ENCODE data around the gene APOL2.
"Not testable (repeated sequence)": the region's sequence is repeated elsewhere in the genome, so short reads cannot be mapped to it uniquely, and the experiment has no call there.

APOL2 gene

DNA sequence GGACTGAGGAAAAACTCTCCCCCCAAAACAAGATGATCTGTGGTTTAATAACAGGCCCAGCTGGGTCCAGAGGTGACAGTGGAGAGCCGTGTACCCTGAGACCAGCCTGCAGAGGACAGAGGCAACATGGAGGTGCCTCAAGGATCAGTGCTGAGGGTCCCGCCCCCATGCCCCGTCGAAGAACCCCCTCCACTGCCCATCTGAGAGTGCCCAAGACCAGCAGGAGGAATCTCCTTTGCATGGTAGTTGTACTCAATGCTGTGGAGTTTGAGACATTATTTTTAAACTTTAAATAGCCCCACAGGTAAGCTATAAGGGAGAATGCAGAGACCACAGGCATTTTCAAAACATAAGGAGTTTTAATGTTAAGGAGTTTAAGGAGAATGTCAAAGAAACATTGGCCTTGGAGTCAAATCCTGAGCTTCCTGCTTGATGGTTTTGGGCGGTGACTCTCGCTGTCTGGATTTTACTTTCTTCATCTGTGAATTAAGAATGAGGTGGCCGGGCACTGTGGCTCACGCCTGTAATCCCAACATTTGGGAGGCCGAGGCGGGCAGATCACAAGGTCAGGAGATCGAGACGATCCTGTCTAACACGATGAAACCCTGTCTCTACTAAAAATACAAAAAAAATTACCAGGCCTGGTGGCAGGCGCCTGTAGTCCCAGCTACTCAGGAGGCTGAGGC lies 20.4 kb upstream of the APOL2 start:
- TF ChIP-seq, protein P1, sequence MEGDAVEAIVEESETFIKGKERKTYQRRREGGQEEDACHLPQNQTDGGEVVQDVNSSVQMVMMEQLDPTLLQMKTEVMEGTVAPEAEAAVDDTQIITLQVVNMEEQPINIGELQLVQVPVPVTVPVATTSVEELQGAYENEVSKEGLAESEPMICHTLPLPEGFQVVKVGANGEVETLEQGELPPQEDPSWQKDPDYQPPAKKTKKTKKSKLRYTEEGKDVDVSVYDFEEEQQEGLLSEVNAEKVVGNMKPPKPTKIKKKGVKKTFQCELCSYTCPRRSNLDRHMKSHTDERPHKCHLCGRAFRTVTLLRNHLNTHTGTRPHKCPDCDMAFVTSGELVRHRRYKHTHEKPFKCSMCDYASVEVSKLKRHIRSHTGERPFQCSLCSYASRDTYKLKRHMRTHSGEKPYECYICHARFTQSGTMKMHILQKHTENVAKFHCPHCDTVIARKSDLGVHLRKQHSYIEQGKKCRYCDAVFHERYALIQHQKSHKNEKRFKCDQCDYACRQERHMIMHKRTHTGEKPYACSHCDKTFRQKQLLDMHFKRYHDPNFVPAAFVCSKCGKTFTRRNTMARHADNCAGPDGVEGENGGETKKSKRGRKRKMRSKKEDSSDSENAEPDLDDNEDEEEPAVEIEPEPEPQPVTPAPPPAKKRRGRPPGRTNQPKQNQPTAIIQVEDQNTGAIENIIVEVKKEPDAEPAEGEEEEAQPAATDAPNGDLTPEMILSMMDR (conservative IDR thresholded peaks at IDR 0.05; ENCODE audit: control insufficient read depth, insufficient read depth, low read depth, low read length) = no peak

DNA sequence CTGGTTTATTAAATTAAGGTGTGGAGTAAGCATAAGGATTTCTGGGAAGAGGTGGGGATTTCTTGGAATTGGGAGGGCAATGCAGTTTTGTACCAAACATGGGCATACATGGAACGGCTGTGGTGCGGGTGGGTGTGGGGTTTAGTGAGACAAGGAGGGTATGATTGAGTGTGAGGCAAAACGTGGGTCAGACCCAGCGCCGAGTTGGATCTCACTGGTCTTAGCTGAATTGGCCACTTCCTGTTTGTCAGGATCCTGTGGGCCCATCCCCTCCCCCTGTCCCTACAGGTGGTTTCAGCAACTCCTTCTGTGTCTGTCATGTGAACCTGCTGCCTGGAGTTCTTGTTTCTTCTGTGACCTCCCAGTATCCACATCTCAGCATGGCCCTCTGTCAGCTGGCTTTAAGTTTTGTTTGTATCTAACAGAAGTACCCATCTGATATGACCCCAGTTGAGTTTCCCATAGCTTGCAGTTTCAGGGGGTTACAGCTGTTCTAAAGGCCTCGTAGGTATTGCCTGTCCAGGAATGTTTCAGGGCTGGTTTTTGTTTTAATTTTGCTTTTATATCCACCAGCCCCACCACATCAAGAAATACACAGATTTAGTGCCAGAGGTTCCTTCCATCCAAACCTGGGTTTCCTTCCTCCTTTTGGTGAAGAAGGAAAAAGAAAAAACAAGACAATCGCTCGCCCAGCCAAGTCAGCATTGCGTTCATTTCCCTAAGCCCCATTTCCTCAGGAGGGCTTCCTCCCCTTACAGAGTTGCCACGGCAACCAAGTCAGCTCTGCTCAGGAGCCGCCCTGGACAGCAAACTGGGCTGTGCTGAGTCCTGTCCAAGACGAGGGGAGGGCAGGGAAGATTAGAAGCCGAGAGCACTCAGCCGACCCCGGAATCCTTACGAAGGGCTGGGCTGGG lies 19.6 kb upstream of the APOL2 start:
- no peak overlapping the region for H3K4me3 ChIP-seq (ENCODE audit: control insufficient read depth, low read depth, low read length)
- DNase-seq (ENCODE audit: low read depth) = peak; percentile 49
- TF ChIP-seq, protein P1 (conservative IDR thresholded peaks at IDR 0.05; ENCODE audit: control insufficient read depth, insufficient read depth, low read depth, low read length) = no peak

More for the DNA sequence above, 20.4 kb upstream of the APOL2 start:
- DNase-seq (ENCODE audit: low read depth) = no peak
- no peak overlapping the region for H3K4me3 ChIP-seq (ENCODE audit: control insufficient read depth, low read depth, low read length)

DNA sequence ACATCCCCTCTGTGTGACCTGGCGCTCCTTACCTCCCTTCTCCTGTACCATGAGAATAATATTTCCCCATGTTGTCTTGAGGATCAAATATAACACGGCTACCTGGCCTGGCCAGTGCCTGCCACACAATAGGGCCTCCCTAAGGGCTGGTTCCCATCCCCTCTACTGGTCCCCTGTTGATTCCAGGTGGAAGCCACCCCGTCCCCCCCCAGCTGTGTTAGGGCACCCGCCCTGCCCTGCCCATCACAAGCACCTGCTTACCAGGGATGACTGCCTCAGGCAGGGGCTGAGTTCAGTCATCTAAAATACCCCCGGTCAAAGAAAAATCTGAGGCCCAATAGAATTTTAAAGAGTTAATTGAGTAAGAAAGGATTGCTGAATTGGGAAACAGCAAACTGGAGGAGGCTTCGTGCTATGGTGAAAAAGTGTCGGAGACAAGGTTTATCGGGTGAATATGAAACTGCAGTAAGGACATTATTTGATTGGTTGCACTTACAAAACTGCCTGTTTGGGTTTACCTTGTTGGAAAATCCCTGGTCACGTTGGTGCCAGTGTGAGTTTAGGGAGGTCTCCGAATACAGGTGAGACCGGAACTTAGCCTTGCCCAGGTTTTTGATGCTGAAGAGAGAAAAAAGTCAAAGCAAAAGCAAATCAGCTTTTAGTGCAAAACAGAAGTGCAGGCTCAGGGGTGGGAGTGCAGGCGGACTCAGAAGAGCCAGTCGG lies 18.8 kb upstream of the APOL2 start:
- DNase-seq (ENCODE audit: low read depth) = no peak
- no peak overlapping the region for H3K4me3 ChIP-seq (ENCODE audit: control insufficient read depth, low read depth, low read length)
- TF ChIP-seq, protein P1 (conservative IDR thresholded peaks at IDR 0.05; ENCODE audit: control insufficient read depth, insufficient read depth, low read depth, low read length) = no peak

DNA sequence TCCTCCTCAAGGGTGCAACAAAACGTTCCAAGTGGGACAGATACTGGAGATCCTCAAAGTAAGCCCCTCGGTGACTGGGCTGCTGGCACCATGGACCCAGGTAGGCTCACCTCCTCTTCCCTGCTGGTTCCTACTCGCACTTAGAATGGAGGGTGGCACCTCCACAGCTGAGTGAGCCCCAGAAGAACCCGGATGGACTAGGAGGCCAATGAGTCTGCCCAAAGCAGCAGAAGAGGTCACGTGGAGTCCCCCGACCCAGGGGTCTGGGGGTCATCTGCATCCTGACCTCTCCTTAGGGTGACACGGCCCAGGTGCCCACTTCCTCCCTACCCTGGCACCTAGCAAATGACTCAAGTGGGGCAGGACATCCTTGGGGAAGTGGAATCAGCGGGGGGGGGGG lies 18.0 kb upstream of the APOL2 start:
- no peak overlapping the region for H3K4me3 ChIP-seq (ENCODE audit: control insufficient read depth, low read depth, low read length)
- DNase-seq (ENCODE audit: low read depth) = no peak
- TF ChIP-seq, protein P1 (conservative IDR thresholded peaks at IDR 0.05; ENCODE audit: control insufficient read depth, insufficient read depth, low read depth, low read length) = no peak

DNA sequence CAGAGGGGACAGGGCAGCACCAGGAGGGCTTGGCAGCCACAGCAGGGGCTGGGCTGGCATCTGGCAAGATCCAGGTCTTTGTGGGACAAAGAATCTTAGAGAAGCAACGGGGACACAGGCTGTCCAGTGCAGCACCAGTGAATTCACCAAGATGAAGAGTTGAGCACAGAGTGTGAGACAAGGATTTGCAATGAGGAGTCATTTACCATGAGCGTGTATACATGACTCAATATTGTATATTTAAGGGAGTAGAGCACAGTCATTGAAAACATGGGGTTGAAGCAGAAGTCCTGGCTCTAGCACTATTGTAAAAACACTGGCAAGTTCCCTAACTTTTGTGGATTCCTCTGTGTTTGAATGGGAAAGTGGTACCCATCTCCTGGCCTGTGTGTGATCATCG lies 17.2 kb upstream of the APOL2 start:
- TF ChIP-seq, protein P1 (conservative IDR thresholded peaks at IDR 0.05; ENCODE audit: control insufficient read depth, insufficient read depth, low read depth, low read length) = no peak
- no peak for DNase-seq (ENCODE audit: low read depth)
- H3K4me3 ChIP-seq (ENCODE audit: control insufficient read depth, low read depth, low read length) = no peak overlapping the region

DNA sequence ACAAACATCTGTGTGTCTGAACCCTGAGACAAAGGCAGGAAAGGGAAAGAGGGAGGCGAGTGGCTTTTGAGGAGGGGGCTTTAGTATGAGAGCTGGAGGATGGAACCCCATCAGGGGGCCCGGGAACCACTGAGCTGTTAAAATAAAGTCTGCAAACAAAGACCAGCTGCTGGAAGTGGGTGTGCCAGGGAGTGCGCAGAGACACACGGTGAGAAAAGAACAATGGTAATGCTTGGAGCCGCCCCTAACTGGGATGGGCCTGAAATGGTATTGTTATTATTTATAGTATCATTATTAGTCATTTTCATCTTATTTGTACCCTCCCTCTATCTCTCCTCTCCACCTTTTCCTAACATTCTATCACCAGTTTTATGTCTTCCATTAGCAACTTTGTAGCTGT lies 16.2 kb upstream of the APOL2 start:
- H3K4me3 ChIP-seq (ENCODE audit: control insufficient read depth, low read depth, low read length); DNase-seq (ENCODE audit: low read depth): not testable (repeated sequence)

Data from fibroblast of mammary gland (primary cell).